22Rv1 (cell line): Measurements from ENCODE around the gene GAA.

Experiments
- H3K27ac ChIP-seq: fragments of 450-650 bp; 2 replicates; pipeline ENCODE4 v1.5.1; 2017
- CTCF ChIP-seq: fragments of 450-650 bp; IDR thresholded peaks from 2 replicates; pipeline ENCODE4 v1.5.1; 2017; ENCODE audit warnings: mild to moderate bottlenecking
- ZFX ChIP-seq: fragments of 450-650 bp; IDR thresholded peaks from 2 replicates; pipeline ENCODE4 v1.6.1; 2017; ENCODE audit warnings: antibody characterized with exemption, borderline replicate concordance

GAA gene

DNA sequence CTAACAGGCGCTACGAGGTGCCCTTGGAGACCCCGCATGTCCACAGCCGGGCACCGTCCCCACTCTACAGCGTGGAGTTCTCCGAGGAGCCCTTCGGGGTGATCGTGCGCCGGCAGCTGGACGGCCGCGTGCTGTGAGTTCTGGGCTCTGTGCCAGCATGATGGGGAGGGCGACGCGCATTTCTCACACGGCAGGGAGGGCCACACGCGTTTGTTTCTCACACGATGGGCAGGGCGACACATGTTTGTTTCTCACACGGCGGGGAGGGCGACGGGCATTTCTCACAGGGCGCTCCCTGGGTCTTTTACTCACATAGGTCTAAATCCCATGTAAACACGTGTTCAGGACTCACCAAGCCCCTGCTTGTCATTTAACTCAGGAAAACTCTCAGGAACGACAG is 4.4 kb downstream of the GAA start:
- H3K27ac ChIP-seq = no peak overlapping the region
- TF ChIP-seq ZFX = no peak
- no peak for TF ChIP-seq CTCF

- TF ChIP-seq CTCF (no peak), ZFX (no peak)
- H3K27ac ChIP-seq = no peak overlapping the region
These were observed 4.8 kb downstream of the GAA start for GRCh38 chr17:80106176-80106575.

DNA sequence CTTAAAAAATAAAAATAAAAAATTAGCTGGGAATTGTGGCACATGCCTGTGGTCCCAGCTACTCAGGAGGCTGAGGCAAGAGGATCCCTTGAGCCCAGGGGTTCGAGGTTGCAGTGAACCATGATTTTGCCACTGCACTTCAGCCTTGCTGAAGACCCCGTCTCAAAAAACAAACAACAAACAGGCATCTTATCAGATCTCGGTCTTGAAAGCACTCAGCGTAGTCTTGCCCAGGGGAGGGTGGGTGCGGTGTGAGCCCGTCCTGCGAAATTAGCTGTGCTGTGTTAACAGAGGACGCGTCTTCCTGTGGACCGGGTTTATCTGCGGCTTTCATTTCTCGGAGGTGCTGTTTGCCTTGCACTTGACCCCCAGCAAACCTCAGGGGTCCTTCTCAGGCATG is 5.4 kb downstream of the GAA start:
- no peak overlapping the region for H3K27ac ChIP-seq
- TF ChIP-seq CTCF (no peak), ZFX (no peak)

DNA sequence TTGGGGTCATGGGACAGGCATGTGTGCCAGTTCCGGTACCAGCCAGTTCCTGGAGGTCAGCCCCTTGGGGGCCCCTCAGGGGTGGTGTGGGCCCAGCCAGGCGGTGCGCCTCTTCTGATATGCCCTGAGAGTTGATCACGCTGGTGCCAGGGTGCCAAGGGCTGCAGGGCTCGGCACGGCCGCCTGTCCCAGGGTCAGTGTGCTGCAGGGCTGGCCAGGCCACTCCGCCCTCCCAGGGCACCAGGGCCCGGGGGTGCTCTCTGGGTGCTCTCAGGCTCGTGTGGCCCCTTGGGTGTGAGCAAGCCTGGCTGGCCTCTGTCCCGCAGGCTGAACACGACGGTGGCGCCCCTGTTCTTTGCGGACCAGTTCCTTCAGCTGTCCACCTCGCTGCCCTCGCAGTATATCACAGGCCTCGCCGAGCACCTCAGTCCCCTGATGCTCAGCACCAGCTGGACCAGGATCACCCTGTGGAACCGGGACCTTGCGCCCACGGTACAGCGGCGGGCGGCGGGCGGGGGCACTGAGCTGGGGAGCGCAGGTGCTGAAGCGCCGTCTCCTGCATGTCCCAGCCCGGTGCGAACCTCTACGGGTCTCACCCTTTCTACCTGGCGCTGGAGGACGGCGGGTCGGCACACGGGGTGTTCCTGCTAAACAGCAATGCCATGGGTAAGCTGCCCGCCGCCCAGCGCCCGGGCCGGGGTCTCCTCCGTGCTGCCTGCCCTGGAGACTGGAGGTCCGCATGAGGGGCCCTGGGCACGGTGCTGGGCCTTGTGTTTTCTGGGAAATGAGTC is 6.0 kb downstream of the GAA start:
- H3K27ac ChIP-seq = no peak overlapping the region
- no peak for TF ChIP-seq CTCF
- TF ChIP-seq ZFX = no peak

- no peak overlapping the region for H3K27ac ChIP-seq
- TF ChIP-seq CTCF (no peak), ZFX (no peak)
These were observed 6.9 kb downstream of the GAA start for GRCh38 chr17:80108036-80108971.

GRCh38 chr17:80109066-80109660 is 7.8 kb downstream of the GAA start:
- H3K27ac ChIP-seq = no peak overlapping the region
- TF ChIP-seq ZFX (no peak), CTCF (no peak)
